Activated CD4-positive, alpha-beta T cell treated with anti-CD3 and anti-CD28 coated beads, Interleukin-2, amount 10 ng/mL, durations not matched to agents 24 days and 14 days (primary cell): ENCODE results near the gene FUNDC2. TPM values are rescaled to one million over a fixed set of nuclear protein-coding genes. Genes with fewer than 3 reads are reported as not detected.
"Not testable (repeated sequence)": the region's sequence is repeated elsewhere in the genome, so short reads cannot be mapped to it uniquely, and the experiment has no call there.

Experiments
- DNase-seq: peaks from one replicate; pipeline ENCODE4 v3.0.0; 2022
- H3K27ac Mint-ChIP-seq: one replicate; pipeline ENCODE4 v1.8.0; 2022; ENCODE audit warnings: mild to moderate bottlenecking, mixed read lengths
- H3K27me3 Mint-ChIP-seq: one replicate; pipeline ENCODE4 v1.8.0; 2022; ENCODE audit warnings: mixed read lengths
- H3K36me3 Mint-ChIP-seq: one replicate; pipeline ENCODE4 v1.8.0; 2022; ENCODE audit warnings: low read depth, mild to moderate bottlenecking, mixed read lengths
- H3K4me1 Mint-ChIP-seq: one replicate; pipeline ENCODE4 v1.8.0; 2021; ENCODE audit warnings: mixed read lengths
- H3K4me3 Mint-ChIP-seq: one replicate; pipeline ENCODE4 v1.8.0; 2022; ENCODE audit warnings: mild to moderate bottlenecking, moderate library complexity, mixed read lengths
- H3K9me3 Mint-ChIP-seq: one replicate; pipeline ENCODE4 v1.8.0; 2021; ENCODE audit warnings: mixed read lengths
- intact Hi-C: fragments of 100-400 bp; cut with micrococcal nuclease; formaldehyde crosslinking; loops from one replicate; pipeline ENCODE4 v1.15.1; 2023
- total RNA-seq: library from RNA; stranded (reverse); gene quantifications from 2 replicates; pipeline ENCODE4 v1.2.3, GENCODE V29; 2022

Gene FUNDC2
- total RNA-seq, 1 donor from 2014 or later, result 74.9 TPM

DNA sequence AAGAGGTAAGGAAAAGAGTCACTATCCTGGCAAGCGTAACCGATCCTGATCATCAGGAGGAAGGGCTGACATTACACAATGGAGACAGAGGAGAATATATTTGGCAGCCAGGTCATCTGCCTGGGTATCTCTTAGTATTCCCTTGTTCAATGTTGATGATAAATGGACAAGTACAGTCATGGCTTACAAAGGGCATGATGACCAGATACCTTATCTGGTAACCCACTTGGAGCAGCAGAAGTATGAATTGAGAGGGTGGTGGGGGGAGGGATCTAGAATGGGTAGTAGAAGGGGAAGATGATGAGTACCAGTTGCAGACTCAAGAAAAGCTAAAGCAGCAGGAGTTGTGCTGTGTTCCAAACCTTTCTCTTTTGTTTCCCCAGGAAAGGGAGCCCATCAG is 21.5 kb upstream of the FUNDC2 start:
- Mint-ChIP-seq H3K9me3 (no peaks in the 10 kb centered on the region), H3K4me3 (no peak overlapping the region), H3K36me3 (no peaks in the 10 kb centered on the region), H3K4me1 (peaks cover 2% of the 10 kb centered on the region), H3K27ac (no peak overlapping the region), H3K27me3 (peaks cover 3% of the 10 kb centered on the region)
- no peak for DNase-seq
- intact Hi-C loops, result no loop called here

DNA sequence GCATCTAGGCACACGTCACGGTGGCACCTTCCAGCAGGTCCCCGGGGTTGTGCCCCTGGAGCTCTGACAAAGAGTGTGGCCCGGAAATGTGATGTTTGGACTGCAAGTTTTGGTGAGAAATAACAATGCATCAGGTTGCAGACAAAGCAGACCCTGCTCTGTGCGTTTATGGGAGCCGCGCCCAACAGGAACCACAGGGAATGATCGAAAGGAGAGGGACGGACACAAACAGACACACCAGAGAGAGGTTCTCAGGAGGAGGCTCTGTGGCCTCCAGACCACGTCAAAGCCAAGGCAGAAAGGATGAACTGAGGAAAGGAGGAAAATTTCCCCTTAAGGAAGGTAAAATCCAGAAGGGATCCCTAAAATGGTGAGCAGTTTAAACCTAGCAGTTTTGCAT is 20.3 kb upstream of the FUNDC2 start:
- H3K9me3 Mint-ChIP-seq, intact Hi-C loops, DNase-seq, H3K4me1 Mint-ChIP-seq, H3K27me3 Mint-ChIP-seq, H3K27ac Mint-ChIP-seq, H3K4me3 Mint-ChIP-seq, H3K36me3 Mint-ChIP-seq: not testable (repeated sequence)

DNA sequence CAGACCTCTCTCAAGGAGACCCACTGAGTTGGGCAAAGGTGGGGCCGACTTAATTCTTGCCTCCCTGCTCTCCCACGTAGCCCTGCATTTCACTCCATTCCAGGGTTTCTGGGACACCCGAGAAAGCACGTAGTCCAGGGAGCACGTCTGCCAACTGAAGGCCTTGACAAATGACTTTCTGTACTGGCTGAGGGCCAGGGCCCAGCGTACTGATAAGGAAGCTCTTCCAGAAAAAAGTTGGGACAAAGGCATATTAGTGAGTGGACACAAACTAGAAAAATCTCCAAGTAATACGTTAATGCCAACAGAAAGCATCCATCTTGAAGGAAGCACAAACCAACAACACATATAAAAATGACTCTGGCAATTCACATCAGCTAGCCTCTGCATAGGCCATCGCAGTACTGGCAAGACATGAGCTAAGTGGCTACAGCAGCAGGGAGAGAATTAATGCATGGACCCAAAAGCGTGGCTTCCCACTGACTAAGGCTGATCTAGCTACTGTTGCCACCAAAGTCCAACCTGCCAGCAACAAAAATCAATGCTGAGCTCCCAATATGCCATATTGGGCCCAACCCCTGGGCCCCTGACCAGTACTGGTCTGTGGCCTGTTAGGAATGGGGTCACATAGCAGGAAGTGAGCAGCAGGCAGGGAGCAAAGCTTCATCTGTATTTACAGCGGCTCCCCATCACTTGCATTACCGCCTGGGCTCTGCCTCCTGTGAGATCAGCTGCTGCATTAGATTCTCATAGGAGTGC is 19.6 kb upstream of the FUNDC2 start:
- intact Hi-C loops, H3K4me3 Mint-ChIP-seq, H3K36me3 Mint-ChIP-seq, H3K27me3 Mint-ChIP-seq, H3K4me1 Mint-ChIP-seq, H3K27ac Mint-ChIP-seq, DNase-seq, H3K9me3 Mint-ChIP-seq: not testable (repeated sequence)

DNA sequence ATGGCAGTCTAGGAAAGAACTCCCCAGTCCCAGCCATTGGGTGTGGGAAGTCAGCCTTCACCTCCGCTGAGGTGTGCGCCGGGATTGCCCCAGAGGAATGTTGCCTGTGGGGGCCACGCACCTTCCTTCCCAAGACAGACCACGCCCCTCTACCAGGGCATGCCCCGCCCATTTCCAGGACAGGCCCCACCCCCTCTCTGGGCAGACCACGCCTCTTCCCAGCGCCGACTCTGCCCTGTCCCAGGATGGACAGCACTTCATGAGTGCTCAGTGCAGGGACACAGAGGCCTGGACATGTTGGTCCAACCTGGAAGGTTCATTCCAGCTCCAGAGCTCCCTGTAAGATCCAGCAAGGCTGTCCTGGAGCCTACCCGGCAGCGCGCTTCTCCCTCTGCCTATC is 18.1 kb upstream of the FUNDC2 start:
- H3K4me1 Mint-ChIP-seq, result not testable (repeated sequence)

DNA sequence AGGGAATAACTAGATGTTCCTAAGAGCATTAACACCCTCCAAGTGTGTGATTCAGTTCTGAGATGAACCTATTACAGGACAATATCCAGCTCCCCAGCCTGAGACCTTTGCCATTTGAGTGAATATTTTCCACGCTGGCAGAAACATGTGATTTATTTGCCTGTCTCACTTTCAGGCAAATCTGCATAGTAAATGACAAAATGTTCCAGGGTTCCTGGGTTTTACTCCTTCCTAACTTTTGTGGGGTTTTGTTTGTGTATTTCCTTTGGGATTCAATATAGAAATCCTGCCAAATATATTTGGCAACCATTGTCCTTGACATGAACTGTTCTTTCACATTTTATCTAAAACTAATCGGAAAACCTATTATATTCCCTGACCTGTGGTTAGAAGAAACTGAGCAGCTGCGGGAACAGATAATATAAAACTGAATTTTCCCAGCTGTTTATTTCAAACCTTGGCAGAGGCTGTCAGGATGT is 16.6 kb upstream of the FUNDC2 start:
- H3K36me3 Mint-ChIP-seq, result no peaks in the 10 kb centered on the region
- H3K4me1 Mint-ChIP-seq, result no peaks in the 10 kb centered on the region
- H3K27me3 Mint-ChIP-seq, result peaks cover 2% of the 10 kb centered on the region
- no peaks in the 10 kb centered on the region for H3K9me3 Mint-ChIP-seq
- no peak overlapping the region for H3K4me3 Mint-ChIP-seq
- intact Hi-C loops, result no loop called here
- no peak for DNase-seq
- no peak overlapping the region for H3K27ac Mint-ChIP-seq

More for the DNA sequence above, 18.1 kb upstream of the FUNDC2 start:
- H3K9me3 Mint-ChIP-seq, H3K4me3 Mint-ChIP-seq, DNase-seq, intact Hi-C loops, H3K27me3 Mint-ChIP-seq, H3K36me3 Mint-ChIP-seq, H3K27ac Mint-ChIP-seq: not testable (repeated sequence)

DNA sequence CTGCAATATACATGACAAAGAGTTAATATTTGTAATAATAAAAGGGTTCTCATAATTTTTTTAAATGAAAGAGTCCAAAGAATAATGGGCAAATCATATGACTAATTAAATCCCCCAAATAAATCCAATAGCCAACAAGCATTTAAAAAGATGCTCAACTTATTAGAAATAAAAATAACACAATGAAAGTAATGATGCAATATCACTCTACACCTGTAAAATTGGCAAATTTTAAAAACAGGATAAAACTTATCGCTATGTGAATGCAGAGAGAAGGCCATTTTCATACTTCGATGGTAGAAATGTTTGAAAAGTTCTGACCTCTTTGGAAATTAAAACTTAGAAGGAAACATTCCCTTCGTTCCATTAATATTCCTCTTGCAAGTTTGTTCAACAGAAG is 6.1 kb upstream of the FUNDC2 start:
- no peak overlapping the region for H3K4me3 Mint-ChIP-seq
- peaks cover 22% of the 10 kb centered on the region for H3K27me3 Mint-ChIP-seq
- H3K9me3 Mint-ChIP-seq, result no peaks in the 10 kb centered on the region
- no peak overlapping the region for H3K27ac Mint-ChIP-seq
- no peaks in the 10 kb centered on the region for H3K4me1 Mint-ChIP-seq
- DNase-seq, result no peak
- intact Hi-C loops, result loop anchor here (10.0 kb wide), 1 partner anchor 646 kb away; the partner anchor contains the start of genes EMD and FLNA
- no peaks in the 10 kb centered on the region for H3K36me3 Mint-ChIP-seq

DNA sequence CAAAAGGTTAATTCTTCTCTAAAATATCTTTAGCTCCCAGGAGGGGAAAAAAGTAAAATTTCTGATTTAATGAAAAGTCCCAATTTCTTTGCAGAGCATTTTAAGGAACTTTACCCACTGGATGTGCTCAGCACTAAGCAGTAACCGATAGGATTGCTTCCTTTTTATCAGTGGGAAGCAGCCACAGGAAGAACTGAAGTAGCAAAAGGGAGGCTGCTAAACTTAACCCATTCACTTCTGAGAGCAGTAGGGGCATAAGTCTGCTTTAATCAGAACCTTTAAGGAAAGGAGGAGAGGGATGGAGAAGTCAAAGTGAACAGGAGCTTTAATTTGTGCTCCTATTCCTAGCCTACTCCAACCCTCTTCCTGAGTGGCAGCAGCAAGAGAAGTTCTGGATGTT is 4.1 kb upstream of the FUNDC2 start, which contains the start of gene F8:
TSS of gene F8 (minus strand) at position 139 of the 400 bp plus-strand sequence. CDS start 171 bp downstream, outside the sequence.
- Mint-ChIP-seq H3K4me1 (no peaks in the 10 kb centered on the region), H3K27ac (no peak within 1 kb of the TSS), H3K4me3 (no peak within 1 kb of the TSS), H3K27me3 (peaks cover 22% of the 10 kb centered on the region), H3K9me3 (no peaks in the 10 kb centered on the region), H3K36me3 (no peaks in the 10 kb centered on the region)
- DNase-seq, result no peak
- intact Hi-C loops, result loop anchor here (10.0 kb wide), 1 partner anchor 648 kb away; the partner anchor contains the start of genes EMD and FLNA

DNA sequence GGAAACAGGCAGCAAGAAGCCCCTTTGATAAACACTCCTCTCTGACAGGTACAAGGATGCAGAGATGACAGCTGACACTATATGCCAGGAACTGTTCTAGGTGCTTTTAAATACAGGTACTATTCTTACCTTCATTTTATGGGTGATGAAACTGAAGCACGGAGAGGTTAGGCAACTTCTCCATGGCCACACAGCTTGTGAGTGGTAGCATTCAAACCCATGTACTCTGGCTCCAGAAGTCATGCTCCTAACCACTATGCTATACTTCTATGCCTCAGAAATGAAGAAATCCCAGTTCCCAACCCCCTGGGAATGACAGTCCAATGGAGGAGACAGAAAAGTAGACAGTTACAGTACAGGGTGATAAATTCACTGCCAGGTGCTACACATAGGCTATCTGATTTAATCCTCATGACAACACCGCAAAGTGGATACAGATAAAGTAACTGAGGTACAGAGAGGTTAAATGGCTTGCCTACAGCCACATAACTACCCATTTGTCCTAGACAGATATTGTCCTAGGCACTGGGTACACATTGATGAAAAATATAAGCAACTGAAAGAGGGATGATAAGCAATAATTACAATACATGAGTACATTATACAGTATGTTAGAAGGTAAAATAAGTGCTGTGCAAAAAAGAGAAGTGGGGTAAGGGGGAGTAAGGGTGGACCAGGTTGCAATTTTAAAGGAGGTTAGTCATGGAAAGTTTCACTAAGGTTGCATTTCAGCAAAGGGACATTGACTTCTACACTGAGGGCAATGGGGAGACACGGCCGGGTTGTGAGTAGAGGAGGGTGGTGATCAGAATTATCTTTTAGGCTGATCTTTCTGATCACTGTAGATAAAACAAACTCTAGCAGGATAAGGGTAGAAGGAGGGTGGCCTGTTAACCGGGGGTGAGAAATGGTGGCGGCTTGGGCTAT is 2.5 kb upstream of the FUNDC2 start:
- DNase-seq, result no peak
- Mint-ChIP-seq H3K27me3 (peaks cover 20% of the 10 kb centered on the region), H3K4me3 (peak overlapping the region; percentile 4), H3K27ac (no peak overlapping the region), H3K9me3 (no peaks in the 10 kb centered on the region), H3K36me3 (no peaks in the 10 kb centered on the region), H3K4me1 (peaks cover 9% of the 10 kb centered on the region)
- intact Hi-C loops, result loop anchor here (10.0 kb wide), 1 partner anchor 649 kb away; the partner anchor contains the start of genes EMD and FLNA

DNA sequence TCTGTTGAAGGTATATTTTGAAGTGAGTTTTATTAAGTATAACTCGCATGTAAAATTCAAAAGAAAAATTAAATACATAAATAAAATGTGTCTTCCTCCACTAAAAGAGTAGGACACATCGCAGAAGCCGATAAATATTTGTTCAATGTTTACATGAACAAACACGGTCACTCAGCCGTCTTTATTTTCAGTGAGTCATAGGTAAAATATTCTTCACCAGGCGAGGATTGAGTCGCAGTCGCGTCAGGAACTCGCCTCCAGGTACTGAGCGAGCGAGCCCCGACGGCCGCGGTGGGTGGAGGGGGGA is 271 bp upstream of the FUNDC2 start:
- peaks cover 11% of the 10 kb centered on the region for H3K4me1 Mint-ChIP-seq
- H3K27ac Mint-ChIP-seq, result peak overlapping the region; percentile 92
- peaks cover 16% of the 10 kb centered on the region for H3K27me3 Mint-ChIP-seq
- intact Hi-C loops, result loop anchor here (1.0 to 10.0 kb wide), 4 partner anchors 36 to 652 kb away; partner anchors contain the start of genes EMD, FLNA and VBP1
- H3K36me3 Mint-ChIP-seq, result no peaks in the 10 kb centered on the region
- no peaks in the 10 kb centered on the region for H3K9me3 Mint-ChIP-seq
- peak overlapping the region; percentile 76 for H3K4me3 Mint-ChIP-seq
- no peak for DNase-seq

DNA sequence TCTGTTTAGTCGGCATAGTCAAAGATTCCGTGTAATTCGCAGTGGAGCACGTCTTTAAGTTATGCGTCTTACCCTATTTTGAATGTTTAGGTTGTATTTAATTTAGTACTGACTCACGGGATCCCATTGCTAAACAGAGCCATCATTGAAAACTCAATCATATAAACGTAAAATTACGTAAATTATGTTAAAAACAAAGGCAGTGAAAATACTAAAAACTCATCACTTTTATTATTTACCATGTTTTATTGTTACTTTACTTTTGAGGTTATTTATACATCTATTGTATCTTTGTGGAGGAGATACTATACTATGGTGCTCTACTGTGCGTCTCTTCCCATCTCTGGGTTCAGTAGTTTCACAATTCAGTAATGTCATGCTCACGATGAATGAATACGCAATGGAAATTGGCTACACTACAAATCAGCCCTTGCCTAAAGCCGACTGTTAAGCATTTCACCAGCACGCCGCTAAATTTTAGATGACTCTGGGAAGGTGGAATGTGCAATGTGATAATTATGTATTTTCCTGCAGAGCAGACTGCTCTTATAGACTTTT is 944 bp downstream of the FUNDC2 start:
- Mint-ChIP-seq H3K27ac (peak overlapping the region; percentile 92), H3K9me3 (no peaks in the 10 kb centered on the region), H3K4me1 (peaks cover 11% of the 10 kb centered on the region), H3K4me3 (peak overlapping the region; percentile 87), H3K36me3 (no peaks in the 10 kb centered on the region), H3K27me3 (peaks cover 12% of the 10 kb centered on the region)
- peak; percentile 73 for DNase-seq
- intact Hi-C loops, result loop anchor here (2.0 to 10.0 kb wide), 3 partner anchors 37 to 653 kb away; partner anchors contain the start of genes EMD, FLNA and VBP1

DNA sequence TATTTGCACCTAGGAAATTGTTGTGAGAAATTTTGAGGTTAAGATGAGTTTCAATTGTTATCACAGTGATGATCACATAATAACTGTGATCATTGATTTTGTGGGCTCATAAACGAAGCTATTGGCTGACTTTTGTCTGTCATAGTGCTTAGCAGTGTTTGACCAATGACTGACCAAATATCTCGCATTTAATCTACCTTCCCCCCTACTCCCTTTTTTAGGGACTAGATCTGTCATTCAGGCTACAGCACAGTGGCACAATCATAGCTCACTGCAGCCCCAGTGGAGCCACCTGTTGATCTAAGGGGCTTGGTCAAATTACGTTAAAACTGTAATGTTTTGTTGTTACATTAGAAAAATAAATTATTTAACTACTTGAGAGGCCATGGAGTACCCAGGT is 1.5 kb downstream of the FUNDC2 start:
- H3K36me3 Mint-ChIP-seq, result no peaks in the 10 kb centered on the region
- H3K9me3 Mint-ChIP-seq, result no peaks in the 10 kb centered on the region
- H3K27ac Mint-ChIP-seq, result peak overlapping the region; percentile 92
- DNase-seq, result no peak
- intact Hi-C loops, result loop anchor here (10.0 kb wide), 1 partner anchor 653 kb away; the partner anchor contains the start of genes EMD and FLNA
- H3K4me3 Mint-ChIP-seq, result peak overlapping the region; percentile 87
- peaks cover 11% of the 10 kb centered on the region for H3K4me1 Mint-ChIP-seq
- H3K27me3 Mint-ChIP-seq, result peaks cover 11% of the 10 kb centered on the region

DNA sequence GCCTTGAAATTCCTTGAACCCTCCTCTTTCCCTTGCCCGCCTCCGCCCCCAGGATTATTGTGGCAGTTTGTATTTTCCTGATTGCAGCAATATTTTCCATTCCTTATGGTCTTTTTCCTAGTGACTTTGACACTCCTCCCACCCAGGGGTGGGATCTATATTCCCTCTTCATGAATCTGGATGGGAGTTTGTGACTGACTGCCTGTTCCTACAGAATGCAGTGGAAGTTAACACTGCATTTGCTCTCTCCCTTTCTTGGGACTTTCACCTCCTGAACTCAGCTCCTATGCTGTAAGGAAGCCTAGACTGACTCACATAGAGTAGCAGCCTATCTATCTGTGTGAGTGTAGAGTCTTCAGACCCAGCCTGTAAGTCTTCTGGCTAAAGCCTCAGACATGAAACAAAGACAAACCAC is 2.2 kb downstream of the FUNDC2 start:
- no peak overlapping the region for H3K27ac Mint-ChIP-seq
- H3K4me1 Mint-ChIP-seq, result peaks cover 11% of the 10 kb centered on the region
- no peak for DNase-seq
- H3K9me3 Mint-ChIP-seq, result no peaks in the 10 kb centered on the region
- H3K36me3 Mint-ChIP-seq, result no peaks in the 10 kb centered on the region
- H3K4me3 Mint-ChIP-seq, result peak overlapping the region; percentile 64
- H3K27me3 Mint-ChIP-seq, result peaks cover 7% of the 10 kb centered on the region
- intact Hi-C loops, result loop anchor here (10.0 kb wide), 1 partner anchor 654 kb away; the partner anchor contains the start of genes EMD and FLNA

DNA sequence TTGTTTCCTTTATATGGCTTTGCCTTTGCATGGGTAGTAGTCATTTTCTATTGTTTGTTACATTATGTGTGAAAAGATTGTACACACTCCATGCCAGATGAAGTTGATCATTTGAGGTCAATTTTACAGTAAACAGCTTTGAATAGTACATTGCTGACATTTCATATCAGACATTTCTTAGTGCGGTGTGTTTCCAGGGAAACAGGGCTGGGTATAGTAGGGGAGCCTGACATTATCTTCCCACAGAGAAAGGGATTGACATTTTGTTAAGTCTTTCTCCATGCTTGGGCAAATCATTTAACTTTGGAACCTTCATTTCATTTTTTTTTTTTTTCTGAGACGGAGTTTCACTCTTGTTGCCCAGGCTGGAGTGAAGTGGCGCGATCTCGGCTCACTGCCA is 5.0 kb downstream of the FUNDC2 start:
- intact Hi-C loops, result no loop called here
- Mint-ChIP-seq H3K9me3 (no peaks in the 10 kb centered on the region), H3K27ac (no peak overlapping the region), H3K4me3 (no peak overlapping the region), H3K36me3 (peaks cover 19% of the 10 kb centered on the region), H3K4me1 (peaks cover 11% of the 10 kb centered on the region), H3K27me3 (no peaks in the 10 kb centered on the region)
- DNase-seq, result no peak
